IPS DF 6.9 (cell line): ENCODE results near the gene IPCEF1.

ENCODE experiments used
- DNase-seq: peaks from one replicate; pipeline ENCODE4 v3.0.0-alpha.2; 2013; ENCODE audit warnings: low read depth, low spot score
- H3K27ac ChIP-seq: one replicate; pipeline ENCODE4 v1.5.1; 2013; ENCODE audit warnings: low read length, control low read depth
- H3K27me3 ChIP-seq: 2 replicates; pipeline ENCODE4 v1.6.1; 2013; ENCODE audit warnings: mild to moderate bottlenecking, low read length; ENCODE audit not compliant: control insufficient read depth, insufficient read depth
- H3K36me3 ChIP-seq: 2 replicates; pipeline ENCODE4 v1.6.1; 2013; ENCODE audit warnings: low read length; ENCODE audit not compliant: control insufficient read depth, insufficient read depth
- H3K4me1 ChIP-seq: 2 replicates; pipeline ENCODE4 v1.6.1; 2013; ENCODE audit warnings: low read length; ENCODE audit not compliant: control insufficient read depth, insufficient read depth
- H3K4me3 ChIP-seq: 2 replicates; pipeline ENCODE4 v1.5.1; 2013; ENCODE audit warnings: mild to moderate bottlenecking, low read length
- H3K9me3 ChIP-seq: 2 replicates; pipeline ENCODE4 v1.6.1; 2013; ENCODE audit warnings: low read length, inconsistent platforms; ENCODE audit not compliant: control insufficient read depth, insufficient read depth
- WGBS: extraction: QIAGEN DNeasy Blood & Tissue Kit; methylation state at CpG from one replicate; pipeline ENCODE4 v1.1.7; 2013; ENCODE audit warnings: mixed read lengths, missing lambda C conversion rate; ENCODE audit not compliant: insufficient read length, insufficient coverage; 5-methylcytosine and 5-hydroxymethylcytosine counted together

IPCEF1 gene

DNA sequence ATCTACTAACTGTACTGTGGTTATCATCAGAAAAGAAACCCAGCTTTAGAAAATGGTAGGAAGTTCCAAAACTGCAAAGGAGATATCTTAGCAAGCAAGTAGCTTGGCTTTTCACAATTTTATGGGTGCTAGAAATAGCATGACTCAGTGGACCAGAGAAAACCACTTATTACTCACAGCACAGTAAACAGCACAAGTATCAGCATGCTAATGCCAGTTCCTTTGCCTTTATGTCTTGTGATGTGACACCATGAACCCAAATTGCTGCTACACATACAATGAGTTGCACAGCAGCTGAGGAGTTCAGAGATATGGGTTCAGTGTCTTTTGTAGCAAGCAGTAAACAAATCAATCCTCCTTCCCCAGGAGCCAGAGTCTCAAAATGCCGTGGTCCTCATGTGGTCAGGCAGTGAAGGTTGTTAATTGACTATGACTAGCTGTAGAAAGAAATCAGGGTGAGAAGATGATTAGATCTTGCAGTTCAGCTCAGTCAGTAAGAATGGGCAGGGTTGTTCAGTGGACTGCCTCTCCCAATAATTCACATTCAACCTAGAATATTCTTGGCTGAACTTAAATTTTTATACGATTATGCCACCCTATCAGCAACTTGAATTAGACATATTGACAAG, 244.3 kb downstream of the IPCEF1 start:
- Histone ChIP-seq H3K27ac (no peak overlapping the region), H3K27me3 (no peaks in the 10 kb centered on the region), H3K36me3 (no peaks in the 10 kb centered on the region), H3K4me1 (no peaks in the 10 kb centered on the region), H3K4me3 (no peak overlapping the region), H3K9me3 (no peaks in the 10 kb centered on the region)
- WGBS = no CpG with 5 or more reads among the region's 2 CpGs
- no peak for DNase-seq

DNA sequence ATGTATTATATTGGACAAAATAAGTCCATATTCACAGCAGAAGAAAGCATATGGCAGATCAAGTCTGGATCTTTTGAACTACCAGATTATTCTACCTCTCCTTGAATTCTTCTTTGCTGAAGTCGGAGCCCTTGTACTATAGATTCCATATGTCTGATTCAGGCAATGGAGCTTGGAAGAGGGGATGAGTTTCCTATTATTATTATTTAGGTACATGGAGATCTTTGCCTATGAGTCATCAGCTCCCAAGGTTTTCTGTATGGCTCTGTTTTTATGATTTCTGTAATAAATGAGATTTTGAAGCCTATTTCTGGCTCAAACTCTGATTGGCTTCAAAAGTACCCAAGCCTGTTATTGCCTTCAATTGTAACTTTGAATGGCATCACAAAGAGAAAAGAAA, 245.6 kb downstream of the IPCEF1 start:
- WGBS = no CpG with 5 or more reads among the region's 1 CpG
- Histone ChIP-seq H3K9me3 (no peaks in the 10 kb centered on the region), H3K27me3 (no peaks in the 10 kb centered on the region), H3K4me1 (no peaks in the 10 kb centered on the region), H3K4me3 (no peak overlapping the region), H3K27ac (no peak overlapping the region), H3K36me3 (no peaks in the 10 kb centered on the region)
- no peak for DNase-seq

DNA sequence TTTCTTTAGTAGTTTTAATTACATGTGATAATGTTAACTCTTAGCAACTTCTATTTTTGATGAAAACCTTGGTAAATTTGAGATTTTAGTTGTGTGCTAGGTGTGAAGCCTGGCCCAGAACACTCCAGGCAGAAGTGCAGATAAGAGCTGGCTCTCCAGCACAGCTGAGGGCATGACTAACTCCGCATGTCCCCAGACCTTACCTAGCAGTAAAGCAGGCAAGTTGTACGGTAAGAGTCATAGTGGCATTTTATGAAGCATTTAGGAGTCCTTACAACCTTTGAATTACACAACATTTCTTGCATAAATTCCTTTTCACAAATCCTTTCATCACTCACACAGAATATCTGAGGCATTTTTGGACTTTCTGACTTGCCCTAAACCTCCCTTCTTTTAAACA, 250.4 kb downstream of the IPCEF1 start:
- H3K9me3 ChIP-seq = no peaks in the 10 kb centered on the region
- H3K27me3 ChIP-seq = no peaks in the 10 kb centered on the region
- H3K4me3 ChIP-seq = no peak overlapping the region
- no peak overlapping the region for H3K27ac ChIP-seq
- H3K36me3 ChIP-seq = no peaks in the 10 kb centered on the region
- DNase-seq = no peak
- no CpG with 5 or more reads among the region's 2 CpGs for WGBS
- H3K4me1 ChIP-seq = no peaks in the 10 kb centered on the region
